ENCODE measurements around the gene SPOUT1. TPM values are rescaled to one million over a fixed set of nuclear protein-coding genes. Genes with fewer than 3 reads are reported as not detected.

Gene SPOUT1
- total and polyA plus RNA-seq, 2 of the 13 experiments (the other 11 are each of a cell fraction or from before 2014, with no cell fraction given), result 39.0 to 45.8 TPM

DNA sequence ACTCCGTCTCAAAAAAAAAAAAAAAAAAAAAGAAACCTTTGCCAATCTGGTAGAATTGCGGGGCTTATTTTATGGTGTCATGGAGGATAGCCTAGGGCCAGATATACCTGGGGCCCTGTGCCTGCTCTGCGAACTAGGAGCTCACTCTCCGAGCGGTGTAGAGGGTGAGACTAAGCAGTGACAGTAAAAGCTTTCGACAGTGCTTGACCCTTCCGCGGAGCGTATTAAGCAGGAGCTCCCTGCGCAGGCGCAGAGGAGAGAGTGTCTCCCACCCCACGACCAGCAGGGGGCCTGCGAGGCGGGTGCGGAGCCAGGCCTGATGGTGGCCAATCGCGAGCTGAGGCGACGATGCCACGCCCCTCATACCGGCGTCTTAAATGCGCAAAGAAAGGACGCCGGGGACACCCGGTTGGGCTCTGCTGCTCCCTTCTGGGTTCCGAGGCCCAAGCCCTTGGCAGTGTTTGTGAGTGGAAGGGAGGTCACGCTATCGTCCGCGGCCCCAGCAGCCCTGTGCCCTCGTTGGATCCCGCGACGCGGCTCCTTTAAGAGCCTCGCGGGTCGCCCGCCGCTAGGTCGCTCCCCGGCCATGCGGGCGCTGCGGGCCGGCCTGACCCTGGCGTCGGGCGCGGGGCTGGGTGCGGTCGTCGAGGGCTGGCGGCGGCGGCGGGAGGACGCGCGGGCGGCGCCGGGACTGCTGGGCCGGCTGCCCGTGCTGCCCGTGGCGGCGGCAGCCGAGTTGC lies 11.3 kb downstream of the SPOUT1 start, which contains the start of gene ENDOG (continued):
- TF ChIP-seq REL (CRISPR knock-in tag; conservative IDR thresholded peaks at IDR 0.05) (no peak), ZNF441 (CRISPR knock-in tag; IDR thresholded peaks at IDR 0.05; ENCODE audit: borderline replicate concordance) (peak; percentile 98), RFXANK (CRISPR knock-in tag; IDR thresholded peaks at IDR 0.05) (0 out of 2 replicates have a peak, but pooled peaks have one; percentile 31), SMYD3 (CRISPR knock-in tag; IDR thresholded peaks at IDR 0.05) (no peak), EZH2 (conservative IDR thresholded peaks at IDR 0.05; ENCODE audit: low read depth, low read length) (no peak), MAZ (IDR thresholded peaks at IDR 0.05; ENCODE audit: borderline replicate concordance, low read depth, low read length) (no peak), MAZ (CRISPR knock-in tag; IDR thresholded peaks at IDR 0.05; ENCODE audit: low read depth) (peak; percentile 62; the same call in 1 of the 2 replicates), HNRNPH1 (optimal IDR thresholded peaks at IDR 0.05; ENCODE audit: low read depth, low read length) (no peak), MAFK (conservative IDR thresholded peaks at IDR 0.05 in 1 of 2, IDR thresholded peaks at IDR 0.05 in 1 of 2; ENCODE audit: low read length in 2 of 2) (no peak), ZNF530 (CRISPR knock-in tag; IDR thresholded peaks at IDR 0.05; ENCODE audit: low read depth) (no peak), ZNF816 (CRISPR knock-in tag; IDR thresholded peaks at IDR 0.05; ENCODE audit: borderline replicate concordance) (no peak), ZBTB3 (CRISPR knock-in tag; IDR thresholded peaks at IDR 0.05; ENCODE audit: borderline replicate concordance, low read depth) (no peak), PAF1 (CRISPR knock-in tag; IDR thresholded peaks at IDR 0.05) (no peak), ZSCAN21 (CRISPR knock-in tag; IDR thresholded peaks at IDR 0.05; ENCODE audit: borderline replicate concordance) (no peak; the same call in 1 of the 2 replicates), ZSCAN12 (CRISPR knock-in tag; IDR thresholded peaks at IDR 0.05) (no peak), AGO2 (optimal IDR thresholded peaks at IDR 0.05; ENCODE audit: low read depth, low read length) (no peak), HMGA1 (CRISPR knock-in tag; conservative IDR thresholded peaks at IDR 0.05) (no peak), PPARG (CRISPR knock-in tag; conservative IDR thresholded peaks at IDR 0.05) (peak; percentile 44; the same call in 1 of the 2 replicates), NFYB (CRISPR knock-in tag; IDR thresholded peaks at IDR 0.05) (peak; percentile 82), ZNF703 (CRISPR knock-in tag; IDR thresholded peaks at IDR 0.05; ENCODE audit: borderline replicate concordance) (no peak), ZNF569 (CRISPR knock-in tag; IDR thresholded peaks at IDR 0.05; ENCODE audit: borderline replicate concordance) (no peak), ELF3 (CRISPR knock-in tag; IDR thresholded peaks at IDR 0.05) (no peak; the same call in none of the 2 replicates)
- TF ChIP-seq, protein P1, sequence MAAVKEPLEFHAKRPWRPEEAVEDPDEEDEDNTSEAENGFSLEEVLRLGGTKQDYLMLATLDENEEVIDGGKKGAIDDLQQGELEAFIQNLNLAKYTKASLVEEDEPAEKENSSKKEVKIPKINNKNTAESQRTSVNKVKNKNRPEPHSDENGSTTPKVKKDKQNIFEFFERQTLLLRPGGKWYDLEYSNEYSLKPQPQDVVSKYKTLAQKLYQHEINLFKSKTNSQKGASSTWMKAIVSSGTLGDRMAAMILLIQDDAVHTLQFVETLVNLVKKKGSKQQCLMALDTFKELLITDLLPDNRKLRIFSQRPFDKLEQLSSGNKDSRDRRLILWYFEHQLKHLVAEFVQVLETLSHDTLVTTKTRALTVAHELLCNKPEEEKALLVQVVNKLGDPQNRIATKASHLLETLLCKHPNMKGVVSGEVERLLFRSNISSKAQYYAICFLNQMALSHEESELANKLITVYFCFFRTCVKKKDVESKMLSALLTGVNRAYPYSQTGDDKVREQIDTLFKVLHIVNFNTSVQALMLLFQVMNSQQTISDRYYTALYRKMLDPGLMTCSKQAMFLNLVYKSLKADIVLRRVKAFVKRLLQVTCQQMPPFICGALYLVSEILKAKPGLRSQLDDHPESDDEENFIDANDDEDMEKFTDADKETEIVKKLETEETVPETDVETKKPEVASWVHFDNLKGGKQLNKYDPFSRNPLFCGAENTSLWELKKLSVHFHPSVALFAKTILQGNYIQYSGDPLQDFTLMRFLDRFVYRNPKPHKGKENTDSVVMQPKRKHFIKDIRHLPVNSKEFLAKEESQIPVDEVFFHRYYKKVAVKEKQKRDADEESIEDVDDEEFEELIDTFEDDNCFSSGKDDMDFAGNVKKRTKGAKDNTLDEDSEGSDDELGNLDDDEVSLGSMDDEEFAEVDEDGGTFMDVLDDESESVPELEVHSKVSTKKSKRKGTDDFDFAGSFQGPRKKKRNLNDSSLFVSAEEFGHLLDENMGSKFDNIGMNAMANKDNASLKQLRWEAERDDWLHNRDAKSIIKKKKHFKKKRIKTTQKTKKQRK (IDR thresholded peaks at IDR 0.05; ENCODE audit: low read length), result no peak
- TF ChIP-seq, protein P2, sequence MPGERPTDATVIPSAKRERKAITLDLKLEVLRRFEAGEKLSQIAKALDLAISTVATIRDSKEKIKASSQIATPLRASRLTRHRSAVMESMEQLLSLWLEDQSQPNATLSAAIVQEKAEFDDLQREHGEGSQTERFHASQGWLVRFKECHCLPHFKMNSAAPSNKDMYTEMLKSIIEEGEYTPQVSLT (CRISPR knock-in tag; IDR thresholded peaks at IDR 0.05; ENCODE audit: borderline replicate concordance, low read depth), result no peak
- TF ChIP-seq, protein P3, sequence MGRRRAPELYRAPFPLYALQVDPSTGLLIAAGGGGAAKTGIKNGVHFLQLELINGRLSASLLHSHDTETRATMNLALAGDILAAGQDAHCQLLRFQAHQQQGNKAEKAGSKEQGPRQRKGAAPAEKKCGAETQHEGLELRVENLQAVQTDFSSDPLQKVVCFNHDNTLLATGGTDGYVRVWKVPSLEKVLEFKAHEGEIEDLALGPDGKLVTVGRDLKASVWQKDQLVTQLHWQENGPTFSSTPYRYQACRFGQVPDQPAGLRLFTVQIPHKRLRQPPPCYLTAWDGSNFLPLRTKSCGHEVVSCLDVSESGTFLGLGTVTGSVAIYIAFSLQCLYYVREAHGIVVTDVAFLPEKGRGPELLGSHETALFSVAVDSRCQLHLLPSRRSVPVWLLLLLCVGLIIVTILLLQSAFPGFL (CRISPR knock-in tag; IDR thresholded peaks at IDR 0.05), result no peak
